SK-N-SH (cell line): Measurements from ENCODE around the gene ETV1.

ENCODE experiments used
- SMC3 ChIP-seq: IDR thresholded peaks from 2 replicates; pipeline ENCODE4 v1.6.1; 2012; ENCODE audit warnings: low read depth, low read length, improper control_type of control experiment
- ZBTB33 ChIP-seq: IDR thresholded peaks from 2 replicates; pipeline ENCODE4 v1.4.0; 2012; ENCODE audit warnings: low read depth, borderline replicate concordance
- TF ChIP-seq, protein P1 (sequence below): fragments of 200-600 bp; sonication (generic); IDR thresholded peaks from 2 replicates; pipeline ENCODE4 v1.6.1; 2017; ENCODE audit warnings: antibody characterized with exemption, mild to moderate bottlenecking, moderate library complexity

- TF ChIP-seq, protein P1, sequence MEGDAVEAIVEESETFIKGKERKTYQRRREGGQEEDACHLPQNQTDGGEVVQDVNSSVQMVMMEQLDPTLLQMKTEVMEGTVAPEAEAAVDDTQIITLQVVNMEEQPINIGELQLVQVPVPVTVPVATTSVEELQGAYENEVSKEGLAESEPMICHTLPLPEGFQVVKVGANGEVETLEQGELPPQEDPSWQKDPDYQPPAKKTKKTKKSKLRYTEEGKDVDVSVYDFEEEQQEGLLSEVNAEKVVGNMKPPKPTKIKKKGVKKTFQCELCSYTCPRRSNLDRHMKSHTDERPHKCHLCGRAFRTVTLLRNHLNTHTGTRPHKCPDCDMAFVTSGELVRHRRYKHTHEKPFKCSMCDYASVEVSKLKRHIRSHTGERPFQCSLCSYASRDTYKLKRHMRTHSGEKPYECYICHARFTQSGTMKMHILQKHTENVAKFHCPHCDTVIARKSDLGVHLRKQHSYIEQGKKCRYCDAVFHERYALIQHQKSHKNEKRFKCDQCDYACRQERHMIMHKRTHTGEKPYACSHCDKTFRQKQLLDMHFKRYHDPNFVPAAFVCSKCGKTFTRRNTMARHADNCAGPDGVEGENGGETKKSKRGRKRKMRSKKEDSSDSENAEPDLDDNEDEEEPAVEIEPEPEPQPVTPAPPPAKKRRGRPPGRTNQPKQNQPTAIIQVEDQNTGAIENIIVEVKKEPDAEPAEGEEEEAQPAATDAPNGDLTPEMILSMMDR, result no peak
- TF ChIP-seq SMC3, result no peak
- no peak for TF ChIP-seq ZBTB33
These were observed 98.7 kb downstream of the ETV1 start for GRCh38 chr7:13890793-13891192.
